CD8-positive, alpha-beta memory T cell (primary cell): ENCODE results near the gene JOSD2. TPM values are rescaled to one million over a fixed set of nuclear protein-coding genes. Genes with fewer than 3 reads are reported as not detected.
A peak's percentile ranks its signal among the peaks of the same experiment; 100 is the strongest.

ENCODE experiments used
- CTCF ChIA-PET: fragments of 350-600 bp; sonication (Branson Sonifier 250); formaldehyde crosslinking; loops from one replicate; lab custom pipeline; 2021; ENCODE audit warnings: antibody characterized with exemption; lab: Charles Lee
- POLR2A ChIA-PET: fragments of 350-600 bp; sonication (Branson Sonifier 250); formaldehyde crosslinking; loops from one replicate; lab custom pipeline; 2021; ENCODE audit warnings: antibody characterized with exemption; lab: Charles Lee
- DNase-seq, 5 donors: peaks; one replicate each; pipeline versions ENCODE4 v3.0.0 to v3.0.0-alpha.2; 2020 to 2022; ENCODE audit warnings: mixed read lengths in 1 of 5
- H3K27ac ChIP-seq: one replicate; pipeline ENCODE4 v1.7.0; 2013; ENCODE audit warnings: low read depth, mild to moderate bottlenecking, low read length, moderate library complexity
- H3K27me3 ChIP-seq: 2 replicates; pipeline ENCODE4 v1.7.0; 2013; ENCODE audit warnings: low read length, mild to moderate bottlenecking; ENCODE audit not compliant: insufficient read depth, poor library complexity, severe bottlenecking
- H3K36me3 ChIP-seq: 2 replicates; pipeline ENCODE4 v1.7.0; 2013; ENCODE audit warnings: mild to moderate bottlenecking, low read length, moderate library complexity; ENCODE audit not compliant: insufficient read depth
- H3K4me1 ChIP-seq: 2 replicates; pipeline ENCODE4 v1.7.0; 2013; ENCODE audit warnings: mild to moderate bottlenecking, low read length, moderate library complexity; ENCODE audit not compliant: insufficient read depth
- H3K4me3 ChIP-seq: 2 replicates; pipeline ENCODE4 v1.7.0; 2013; ENCODE audit warnings: mild to moderate bottlenecking, low read length
- H3K9me3 ChIP-seq: 2 replicates; pipeline ENCODE4 v1.7.0; 2013; ENCODE audit warnings: mild to moderate bottlenecking, low read length
- H3K27ac Mint-ChIP-seq, 8 donors: one replicate each; pipeline ENCODE4 v1.8.0; 2020 to 2021; ENCODE audit warnings: mixed read lengths in 8 of 8, mild to moderate bottlenecking in 6 of 8, inconsistent platforms in 3 of 8, moderate library complexity in 3 of 8
- H3K27me3 Mint-ChIP-seq, 2 donors: one replicate each; pipeline ENCODE4 v1.8.0; 2020 to 2021; ENCODE audit warnings: mixed read lengths in 2 of 2, mild to moderate bottlenecking in 1 of 2, moderate library complexity in 1 of 2
- H3K36me3 Mint-ChIP-seq, 3 donors: one replicate each; pipeline ENCODE4 v1.8.0; 2020 to 2021; ENCODE audit warnings: mixed read lengths in 3 of 3, inconsistent platforms in 1 of 3, mild to moderate bottlenecking in 1 of 3
- H3K4me1 Mint-ChIP-seq, 3 donors: one replicate each; pipeline ENCODE4 v1.8.0; 2020 to 2021; ENCODE audit warnings: mixed read lengths in 3 of 3, inconsistent platforms in 1 of 3, mild to moderate bottlenecking in 1 of 3
- H3K4me3 Mint-ChIP-seq, 7 donors: one replicate each; pipeline ENCODE4 v1.8.0; 2020 to 2021; ENCODE audit warnings: mixed read lengths in 7 of 7, mild to moderate bottlenecking in 6 of 7, moderate library complexity in 4 of 7, inconsistent platforms in 2 of 7
- H3K9me3 Mint-ChIP-seq, 5 donors: one replicate each; pipeline ENCODE4 v1.8.0; 2020 to 2022; ENCODE audit warnings: mixed read lengths in 5 of 5, mild to moderate bottlenecking in 3 of 5, moderate library complexity in 2 of 5, inconsistent platforms in 1 of 5
- polyA plus RNA-seq: library from polyadenylated mRNA; unstranded; fragments of 300-500 nt; fragmentation: Illumina TruSeq; gene quantifications from one replicate; pipeline ENCODE4 v1.2.3, GENCODE V29; 2021
- total RNA-seq, 2 experiments: library from RNA; stranded (reverse); gene quantifications; one replicate each; pipeline ENCODE4 v1.2.3, GENCODE V29; 2021

Gene JOSD2
- total and polyA plus RNA-seq, 3 experiments from 2014 or later = 28.4 to 50.9 (median 47.4) TPM

- Histone ChIP-seq H3K4me3 (no peak overlapping the region), H3K36me3 (no peaks in the 10 kb centered on the region), H3K27ac (no peak overlapping the region), H3K9me3 (no peaks in the 10 kb centered on the region), H3K27me3 (no peaks in the 10 kb centered on the region), H3K4me1 (no peaks in the 10 kb centered on the region)
- Mint-ChIP-seq H3K4me1 (peaks cover 0 to 1% (median 0%) of the 10 kb centered on the region in 3 donors), H3K36me3 (peaks cover 0 to 10% (median 2%) of the 10 kb centered on the region in 3 donors), H3K27ac (no peak overlapping the region), H3K27me3 (no peaks in the 10 kb centered on the region), H3K4me3 (no peak overlapping the region), H3K9me3 (no peaks in the 10 kb centered on the region)
- ChIA-PET CTCF (no interaction called here), POLR2A (no interaction called here)
- DNase-seq = peak in 1 of 5 donors; percentile 52
Observed at GRCh38 chr19:50500060-50500752, 10.8 kb downstream of the JOSD2 start.

DNA sequence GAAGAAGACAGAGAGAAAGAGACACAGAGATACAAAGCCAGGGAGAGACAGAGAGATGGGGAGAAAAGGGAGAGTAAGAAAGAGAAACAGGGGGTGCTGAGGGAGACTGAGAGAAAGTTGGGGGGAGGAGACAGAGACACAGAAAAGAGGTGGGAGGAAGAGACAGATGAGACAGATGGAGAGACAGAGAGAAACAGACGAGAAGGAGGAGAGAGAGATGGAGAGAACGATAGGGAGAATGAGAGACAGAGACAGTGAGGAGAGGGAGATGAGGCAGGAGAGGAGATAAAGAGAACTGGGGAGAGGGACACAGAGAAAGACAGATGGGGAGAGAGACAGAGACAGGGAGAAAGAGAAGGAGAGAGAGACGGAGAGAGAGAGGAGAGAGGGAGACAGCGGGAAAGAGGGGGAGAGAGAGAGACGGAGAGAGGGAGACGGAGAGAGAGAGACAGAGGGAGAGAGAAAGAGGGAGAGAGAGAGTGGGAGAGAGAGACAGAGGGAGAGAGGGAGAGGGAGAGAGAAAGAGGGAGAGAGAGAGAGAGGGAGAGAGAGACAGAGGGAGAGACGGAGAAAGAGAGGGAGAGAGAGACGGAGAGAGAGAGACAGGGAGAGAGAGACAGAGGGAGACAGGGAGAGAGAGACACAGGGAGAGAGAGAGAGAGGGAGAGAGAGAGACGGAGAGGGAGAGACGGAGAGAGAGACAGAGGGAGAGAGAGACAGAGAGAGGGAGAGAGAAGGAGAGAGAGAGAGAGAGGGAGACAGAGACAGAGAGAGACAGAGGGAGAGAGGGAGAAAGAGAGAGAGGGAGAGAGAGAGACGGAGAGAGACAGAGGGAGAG, 12.6 kb downstream of the JOSD2 start:
- no peaks in the 10 kb centered on the region for H3K27me3 Mint-ChIP-seq
- H3K27ac ChIP-seq = no peak overlapping the region
- H3K36me3 Mint-ChIP-seq = peaks cover 0 to 10% (median 4%) of the 10 kb centered on the region in 3 donors
- no peaks in the 10 kb centered on the region for H3K9me3 Mint-ChIP-seq
- ChIA-PET POLR2A (no interaction called here), CTCF (no interaction called here)
- H3K4me1 Mint-ChIP-seq = peaks cover 0 to 1% (median 0%) of the 10 kb centered on the region in 3 donors
- no peaks in the 10 kb centered on the region for H3K36me3 ChIP-seq
- no peaks in the 10 kb centered on the region for H3K27me3 ChIP-seq
- no peak for DNase-seq
- no peaks in the 10 kb centered on the region for H3K4me1 ChIP-seq
- H3K4me3 Mint-ChIP-seq = no peak overlapping the region
- no peaks in the 10 kb centered on the region for H3K9me3 ChIP-seq
- H3K4me3 ChIP-seq = no peak overlapping the region
- H3K27ac Mint-ChIP-seq = no peak overlapping the region

- no peaks in the 10 kb centered on the region for H3K27me3 Mint-ChIP-seq
- peaks cover 6% of the 10 kb centered on the region for H3K4me1 ChIP-seq
- no peak overlapping the region for H3K4me3 ChIP-seq
- no peaks in the 10 kb centered on the region for H3K9me3 ChIP-seq
- no peaks in the 10 kb centered on the region for H3K27me3 ChIP-seq
- no peak overlapping the region for H3K4me3 Mint-ChIP-seq
- no peak for DNase-seq
- ChIA-PET POLR2A (interaction anchor here (1.0 kb wide), 1 partner anchor 17 kb away, joined by 3 read pairs; no protein-coding TSS in a partner anchor), CTCF (no interaction called here)
- H3K36me3 Mint-ChIP-seq = peaks cover 0 to 10% (median 4%) of the 10 kb centered on the region in 3 donors
- no peak overlapping the region for H3K27ac ChIP-seq
- no peaks in the 10 kb centered on the region for H3K9me3 Mint-ChIP-seq
- H3K27ac Mint-ChIP-seq = peak overlapping the region in 1 of 8 donors; percentile 41
- H3K36me3 ChIP-seq = no peaks in the 10 kb centered on the region
- peaks cover 4 to 5% (median 5%) of the 10 kb centered on the region in 3 donors for H3K4me1 Mint-ChIP-seq
Observed at GRCh38 chr19:50497022-50497405, 14.0 kb downstream of the JOSD2 start.

DNA sequence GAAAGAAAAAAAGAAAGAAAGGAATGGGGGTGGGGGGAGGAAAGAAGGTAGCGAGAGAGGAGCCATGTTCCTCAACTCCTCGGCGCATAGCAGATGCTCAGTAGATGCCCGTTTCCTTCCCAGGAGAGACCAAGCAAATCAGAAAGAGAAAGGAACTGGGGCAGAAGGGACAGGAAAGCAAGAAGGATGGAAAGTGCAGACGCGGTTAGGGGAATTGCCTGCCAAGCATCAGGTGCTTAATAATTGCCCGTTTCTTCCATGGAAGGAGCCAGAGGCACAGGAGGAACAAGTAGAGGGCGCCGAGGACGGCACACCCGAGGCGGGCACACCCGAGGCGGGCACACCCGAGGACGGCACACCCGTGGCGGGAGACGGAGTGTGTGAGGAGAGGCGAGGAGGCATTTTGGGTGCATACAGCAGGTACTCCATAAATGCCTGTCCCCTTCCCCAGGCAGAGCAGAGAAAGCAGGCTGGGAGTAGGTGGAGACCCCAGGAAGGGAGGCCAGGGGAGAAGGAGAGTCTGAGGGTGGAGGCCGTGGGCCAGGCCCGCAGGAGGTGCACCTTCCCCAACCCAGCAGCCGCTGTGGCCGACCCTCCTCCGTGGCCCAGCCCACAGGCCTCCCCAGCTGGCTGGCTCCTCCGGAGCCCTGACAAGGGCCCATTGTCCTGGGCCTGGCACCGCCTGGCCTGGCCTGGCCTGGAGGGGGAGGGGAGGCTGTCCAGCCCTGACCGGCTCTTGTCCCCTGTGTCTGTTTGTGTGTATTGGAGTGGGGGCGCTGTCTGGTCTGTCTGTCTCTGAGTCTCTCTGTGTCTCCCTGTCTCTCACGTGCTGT, 14.6 kb downstream of the JOSD2 start:
- no peaks in the 10 kb centered on the region for H3K9me3 Mint-ChIP-seq
- Histone ChIP-seq H3K9me3 (no peaks in the 10 kb centered on the region), H3K36me3 (no peaks in the 10 kb centered on the region), H3K27ac (no peak overlapping the region), H3K4me1 (peaks cover 12% of the 10 kb centered on the region), H3K27me3 (no peaks in the 10 kb centered on the region), H3K4me3 (no peak overlapping the region)
- no peaks in the 10 kb centered on the region for H3K27me3 Mint-ChIP-seq
- peaks cover 0 to 8% (median 5%) of the 10 kb centered on the region in 3 donors for H3K36me3 Mint-ChIP-seq
- CTCF ChIA-PET = no interaction called here
- peak overlapping the region in 3 of 8 donors; percentile 51 to 85 (median 66) for H3K27ac Mint-ChIP-seq
- POLR2A ChIA-PET = interaction anchor here (1.0 kb wide), 1 partner anchor 17 kb away, joined by 3 read pairs; no protein-coding TSS in a partner anchor
- peak in 1 of 5 donors; percentile 38 for DNase-seq
- no peak overlapping the region for H3K4me3 Mint-ChIP-seq
- H3K4me1 Mint-ChIP-seq = peaks cover 10 to 11% (median 11%) of the 10 kb centered on the region in 3 donors

- ChIA-PET POLR2A (no interaction called here), CTCF (no interaction called here)
- Mint-ChIP-seq H3K27ac (peak overlapping the region in 2 of 8 donors; percentile 0 to 20), H3K27me3 (no peaks in the 10 kb centered on the region), H3K9me3 (no peaks in the 10 kb centered on the region), H3K4me3 (peak overlapping the region in 1 of 7 donors; percentile 54), H3K4me1 (peaks cover 18 to 21% (median 20%) of the 10 kb centered on the region in 3 donors), H3K36me3 (peaks cover 0 to 6% (median 5%) of the 10 kb centered on the region in 3 donors)
- Histone ChIP-seq H3K36me3 (no peaks in the 10 kb centered on the region), H3K4me1 (peaks cover 12% of the 10 kb centered on the region), H3K4me3 (no peak overlapping the region), H3K9me3 (no peaks in the 10 kb centered on the region), H3K27me3 (no peaks in the 10 kb centered on the region), H3K27ac (no peak overlapping the region)
- no peak for DNase-seq
Observed at GRCh38 chr19:50495020-50495531, 15.9 kb downstream of the JOSD2 start.

DNA sequence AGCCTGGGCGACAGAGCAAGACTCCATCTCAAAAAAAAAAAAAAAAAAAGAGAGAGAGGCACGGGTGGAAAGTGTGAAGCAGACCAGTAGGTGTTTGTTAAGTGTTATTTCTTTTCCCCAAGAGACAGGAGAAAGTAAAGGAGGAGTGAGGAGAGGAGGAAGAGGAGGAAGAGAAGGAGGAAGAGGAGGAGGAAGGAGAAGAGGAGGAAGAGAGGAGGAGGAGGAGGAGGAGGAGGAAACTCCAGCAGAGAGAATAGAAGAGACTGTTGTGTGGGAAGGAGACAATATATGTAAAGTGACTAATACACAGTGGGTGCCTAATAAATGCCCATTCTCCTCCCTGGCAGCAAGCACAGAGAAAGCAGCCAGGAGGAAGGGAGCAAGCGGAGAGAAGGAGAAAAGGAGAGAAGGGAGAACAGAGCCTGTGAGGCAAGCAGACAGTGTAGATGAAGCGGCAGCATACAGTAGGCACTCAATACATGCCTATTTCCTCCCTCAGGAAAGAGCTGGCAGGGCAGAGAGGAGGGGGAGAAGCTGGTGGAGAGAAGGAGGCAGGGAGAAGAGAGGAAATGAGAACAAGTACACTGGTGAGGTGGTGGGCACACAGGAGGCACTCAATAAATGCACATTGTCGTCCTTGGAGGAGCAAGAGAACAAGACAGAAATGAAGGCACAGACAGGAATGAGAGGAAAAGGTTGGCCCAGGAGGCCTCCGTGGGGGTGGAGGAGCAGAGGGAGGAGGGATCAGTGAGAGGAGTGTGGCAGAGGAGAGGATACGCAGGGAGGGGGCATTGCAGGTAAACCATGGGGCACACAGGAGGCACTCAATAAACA, 16.6 kb downstream of the JOSD2 start:
- H3K4me1 ChIP-seq = peaks cover 12% of the 10 kb centered on the region
- Mint-ChIP-seq H3K9me3 (no peaks in the 10 kb centered on the region), H3K4me1 (peaks cover 18 to 21% (median 20%) of the 10 kb centered on the region in 3 donors), H3K27me3 (no peaks in the 10 kb centered on the region), H3K36me3 (peaks cover 0 to 6% (median 5%) of the 10 kb centered on the region in 3 donors), H3K4me3 (no peak overlapping the region), H3K27ac (peak overlapping the region in 4 of 8 donors; percentile 45 to 83 (median 56))
- no peak for DNase-seq
- no peaks in the 10 kb centered on the region for H3K9me3 ChIP-seq
- no peak overlapping the region for H3K27ac ChIP-seq
- no peak overlapping the region for H3K4me3 ChIP-seq
- no peaks in the 10 kb centered on the region for H3K36me3 ChIP-seq
- ChIA-PET CTCF (interaction anchor here (0.7 kb wide), 1 partner anchor 946 kb away, joined by 3 read pairs; no protein-coding TSS in a partner anchor), POLR2A (no interaction called here)
- no peaks in the 10 kb centered on the region for H3K27me3 ChIP-seq

DNA sequence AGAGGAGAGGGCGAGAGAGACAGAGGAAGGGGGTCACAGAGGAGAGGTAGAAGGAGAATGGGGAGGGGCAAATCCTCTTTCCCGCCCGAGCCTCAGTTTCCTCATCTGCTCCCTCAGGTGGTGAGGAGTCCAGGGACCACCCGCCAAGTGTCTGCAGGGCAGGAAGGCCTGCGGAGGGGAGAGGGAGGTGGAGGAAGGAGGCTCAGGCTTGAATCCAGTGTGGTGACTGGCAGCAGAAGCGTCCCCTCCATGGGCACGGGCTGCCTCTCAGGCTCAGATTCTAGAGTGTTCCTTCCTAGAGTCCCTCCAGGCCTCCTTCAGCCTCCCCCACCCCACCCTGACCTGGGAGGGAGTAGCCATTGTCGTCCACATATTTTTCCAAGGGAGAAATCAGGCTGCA, 17.8 kb downstream of the JOSD2 start:
- Mint-ChIP-seq H3K27ac (peak overlapping the region in 1 of 8 donors; percentile 54), H3K4me1 (peaks cover 18 to 28% (median 20%) of the 10 kb centered on the region in 3 donors), H3K27me3 (no peaks in the 10 kb centered on the region), H3K36me3 (peaks cover 0 to 6% (median 5%) of the 10 kb centered on the region in 3 donors), H3K9me3 (no peaks in the 10 kb centered on the region), H3K4me3 (no peak overlapping the region)
- H3K4me1 ChIP-seq = peaks cover 12% of the 10 kb centered on the region
- ChIA-PET CTCF (no interaction called here), POLR2A (no interaction called here)
- no peak for DNase-seq
- H3K27ac ChIP-seq = no peak overlapping the region
- no peaks in the 10 kb centered on the region for H3K27me3 ChIP-seq
- no peak overlapping the region for H3K4me3 ChIP-seq
- no peaks in the 10 kb centered on the region for H3K9me3 ChIP-seq
- no peaks in the 10 kb centered on the region for H3K36me3 ChIP-seq
